HCT116 (cell line): Measurements from ENCODE around the gene CBFA2T2. TPM values are rescaled to one million over a fixed set of nuclear protein-coding genes. Genes with fewer than 3 reads are reported as not detected.
"Not testable (repeated sequence)": the region's sequence is repeated elsewhere in the genome, so short reads cannot be mapped to it uniquely, and the experiment has no call there.

Experiments used
- ATAC-seq: fragments of 200-7000 bp; cut with Tn5 transposase; 2 replicates; pipeline ENCODE4 v1.9.1; 2020; ENCODE audit warnings: mild to moderate bottlenecking, moderate library complexity
- BruUV-seq: library from RNA; stranded (reverse); fragments of 400-500 nt; replicated peaks from 2 replicates; lab custom pipeline; 2021; lab: Mats Ljungman, UMichigan
- CTCF ChIA-PET: fragments of 300-600 bp; sonication (Branson Sonifier 250); formaldehyde crosslinking; loops from one replicate; lab custom pipeline; 2021; ENCODE audit warnings: antibody characterized with exemption; lab: Charles Lee
- POLR2A ChIA-PET: fragments of 300-600, 350-600 bp; sonication (Branson Sonifier 250); formaldehyde crosslinking; loops from one replicate; lab custom pipeline; 2021; ENCODE audit warnings: antibody characterized with exemption; lab: Charles Lee
- RAD21 ChIA-PET, 2 experiments: fragments of 300-600 bp; sonication (Branson Sonifier 250); formaldehyde crosslinking; loops; one replicate each; lab custom pipeline; 2023; ENCODE audit warnings: low total read pairs in 2 of 2; ENCODE audit not compliant: uncharacterized antibody in 2 of 2, unreplicated experiment in 2 of 2, low non-redundant PET in 1 of 2; lab: Charles Lee
- DNase-seq: peaks from one replicate; pipeline ENCODE4 v3.0.0-alpha.2; 2010; ENCODE audit warnings: low read depth, low spot score
- H2AFZ ChIP-seq: fragments of 200-600 bp; shearing (Covaris generic), sonication (generic); 2 replicates; pipeline ENCODE4 v1.6.1; 2017; ENCODE audit warnings: low read depth, mixed run types, mixed read lengths, antibody characterized with exemption, low read length; ENCODE audit not compliant: poor library complexity, severe bottlenecking
- H3K27ac ChIP-seq: 2 replicates; pipeline ENCODE4 v1.5.1; 2012; ENCODE audit warnings: low read depth, low read length
- H3K27me3 ChIP-seq: fragments of 200-600 bp; sonication (generic); 2 replicates; pipeline ENCODE4 v1.6.1; 2016; ENCODE audit warnings: mixed run types, low read length, mixed read lengths; ENCODE audit not compliant: insufficient read depth
- H3K36me3 ChIP-seq, 2 experiments: fragments of 200-500 bp in 1 of 2; fragments of 200-600 bp in 1 of 2; sonication (Bioruptor generic) in 1 of 2; sonication (generic) in 1 of 2; 2 replicates each; pipeline versions ENCODE4 v1.5.1 to v1.6.1; 2014 to 2016; ENCODE audit warnings: low read length in 2 of 2, inconsistent platforms in 1 of 2, mixed read lengths in 1 of 2, mixed run types in 1 of 2; ENCODE audit not compliant: insufficient read depth in 2 of 2, control insufficient read depth in 1 of 2
- H3K4me1 ChIP-seq, 2 experiments: fragments of 200-600 bp in 1 of 2; sonication (generic) in 1 of 2; 2 replicates each; pipeline versions ENCODE4 v1.5.1 to v1.6.1; 2012 to 2017; ENCODE audit warnings: low read length in 2 of 2, inconsistent platforms in 1 of 2, mild to moderate bottlenecking in 1 of 2, mixed read lengths in 1 of 2, mixed run types in 1 of 2, moderate library complexity in 1 of 2; ENCODE audit not compliant: insufficient read depth in 2 of 2, control insufficient read depth in 1 of 2
- H3K4me2 ChIP-seq: fragments of 200-600 bp; sonication (generic); 2 replicates; pipeline ENCODE4 v1.6.1; 2017; ENCODE audit warnings: mixed run types, low read length, mixed read lengths
- H3K4me3 ChIP-seq, 2 experiments: fragments of 200-600 bp in 1 of 2; sonication (generic) in 1 of 2; replicated peaks in 1 of 2; 2 replicates each; pipeline ENCODE4 v1.5.1; 2011 to 2016; ENCODE audit warnings: low read length in 2 of 2, control low read depth in 1 of 2, low read depth in 1 of 2, mild to moderate bottlenecking in 1 of 2, mixed read lengths in 1 of 2, mixed run types in 1 of 2
- H3K79me2 ChIP-seq: fragments of 200-600 bp; sonication (generic); 2 replicates; pipeline ENCODE4 v1.6.1; 2017; ENCODE audit warnings: mild to moderate bottlenecking, mixed run types, low read length, moderate library complexity, mixed read lengths; ENCODE audit not compliant: insufficient read depth
- H3K9ac ChIP-seq: fragments of 200-600 bp; sonication (generic); 2 replicates; pipeline ENCODE4 v1.6.1; 2016; ENCODE audit warnings: low read length, mixed read lengths
- H3K9me2 ChIP-seq: fragments of 200-600 bp; sonication (generic), shearing (Covaris generic); 2 replicates; pipeline ENCODE4 v1.6.1; 2017; ENCODE audit warnings: mixed run types, mild to moderate bottlenecking, moderate library complexity; ENCODE audit not compliant: insufficient read depth
- H3K9me3 ChIP-seq, 2 experiments: fragments of 200-500 bp in 1 of 2; fragments of 200-600 bp in 1 of 2; sonication (Bioruptor generic) in 1 of 2; sonication (generic) in 1 of 2; 2 replicates each; pipeline ENCODE4 v1.6.1; 2014 to 2017; ENCODE audit warnings: low read length in 2 of 2, mixed read lengths in 2 of 2, inconsistent platforms in 1 of 2, low read depth in 1 of 2, mild to moderate bottlenecking in 1 of 2, mixed run types in 1 of 2, moderate library complexity in 1 of 2; ENCODE audit not compliant: control insufficient read depth in 1 of 2, insufficient read depth in 1 of 2
- H4K20me1 ChIP-seq: fragments of 200-600 bp; sonication (generic), shearing (Covaris generic); 2 replicates; pipeline ENCODE4 v1.6.1; 2017; ENCODE audit warnings: mixed run types, mild to moderate bottlenecking, moderate library complexity; ENCODE audit not compliant: insufficient read depth
- CBX3 ChIP-seq: IDR thresholded peaks from 2 replicates; pipeline ENCODE4 v1.6.1; 2012; ENCODE audit warnings: low read depth
- CEBPB ChIP-seq: IDR thresholded peaks from 2 replicates; pipeline ENCODE4 v1.6.1; 2012; ENCODE audit warnings: low read depth
- EZH2phosphoT487 ChIP-seq: fragments of 200-600 bp; IDR thresholded peaks from 2 replicates; pipeline ENCODE4 v1.6.1; 2018; ENCODE audit warnings: antibody characterized with exemption, borderline replicate concordance
- FOSL1 ChIP-seq: IDR thresholded peaks from 2 replicates; pipeline ENCODE4 v1.6.1; 2012; ENCODE audit warnings: low read depth
- JUND ChIP-seq: IDR thresholded peaks from 2 replicates; pipeline ENCODE4 v1.6.1; 2012
- POLR2A ChIP-seq: IDR thresholded peaks from 2 replicates; pipeline ENCODE4 v1.7.0; 2011; ENCODE audit warnings: borderline replicate concordance; ENCODE audit not compliant: insufficient read depth, insufficient read length; ENCODE audit errors: extremely low read depth
- RAD21 ChIP-seq: IDR thresholded peaks from 2 replicates; pipeline ENCODE4 v1.6.1; 2012; ENCODE audit warnings: low read depth, mild to moderate bottlenecking
- SIN3A ChIP-seq: IDR thresholded peaks from 2 replicates; pipeline ENCODE4 v1.6.1; 2012; ENCODE audit warnings: low read depth
- SP1 ChIP-seq: IDR thresholded peaks from 2 replicates; pipeline ENCODE4 v1.6.1; 2012; ENCODE audit warnings: low read depth
- SRF ChIP-seq: IDR thresholded peaks from 2 replicates; pipeline ENCODE4 v1.6.1; 2012; ENCODE audit warnings: low read depth
- TCF7L2 ChIP-seq: IDR thresholded peaks from 2 replicates; pipeline ENCODE4 v1.7.0; 2011; ENCODE audit warnings: borderline replicate concordance, inconsistent platforms; ENCODE audit not compliant: insufficient read depth, insufficient read length; ENCODE audit errors: extremely low read depth
- YY1 ChIP-seq: IDR thresholded peaks from 2 replicates; pipeline ENCODE4 v1.6.1; 2011; ENCODE audit warnings: low read length, low read depth, moderate library complexity, mild to moderate bottlenecking; ENCODE audit not compliant: insufficient replicate concordance; ENCODE audit errors: extremely low read depth
- ZNF274 ChIP-seq: fragments of 200-500 bp; sonication (Bioruptor generic); IDR thresholded peaks from 2 replicates; pipeline ENCODE4 v1.6.1; 2014; ENCODE audit warnings: mild to moderate bottlenecking, low read depth, low read length, inconsistent platforms
- intact Hi-C: fragments of 100-400 bp; cut with micrococcal nuclease; formaldehyde crosslinking; loops from 2 replicates; pipeline ENCODE4 v1.10.0; 2022
- total RNA-seq: library from RNA; stranded (reverse); gene quantifications from one replicate; pipeline ENCODE4 v1.2.1, GENCODE V29; 2021; ENCODE audit not compliant: unreplicated experiment
- TF ChIP-seq, protein P1 (sequence below): IDR thresholded peaks from 2 replicates; pipeline ENCODE4 v1.6.1; 2012
- TF ChIP-seq, protein P2 (sequence below): IDR thresholded peaks from 2 replicates; pipeline ENCODE4 v1.6.1; 2011; ENCODE audit warnings: mild to moderate bottlenecking, low read length, moderate library complexity; ENCODE audit not compliant: insufficient replicate concordance; ENCODE audit errors: extremely low read depth
- TF ChIP-seq, protein P3 (sequence below), 3 experiments: fragments of 200-600 bp in 1 of 3; sonication (generic) in 1 of 3; IDR thresholded peaks in 2 of 3; conservative IDR thresholded peaks in 1 of 3; 2 replicates each; pipeline ENCODE4 v1.5.1; 2012 to 2017; ENCODE audit warnings: low read depth in 2 of 3, low read length in 2 of 3, antibody characterized with exemption in 1 of 3, borderline replicate concordance in 1 of 3, control low read depth in 1 of 3, mild to moderate bottlenecking in 1 of 3, mixed read lengths in 1 of 3, mixed run types in 1 of 3, moderate library complexity in 1 of 3; ENCODE audit not compliant: insufficient read depth in 1 of 3

Gene CBFA2T2
- total RNA-seq, 1 experiment from 2014 or later = 8.0 TPM

DNA sequence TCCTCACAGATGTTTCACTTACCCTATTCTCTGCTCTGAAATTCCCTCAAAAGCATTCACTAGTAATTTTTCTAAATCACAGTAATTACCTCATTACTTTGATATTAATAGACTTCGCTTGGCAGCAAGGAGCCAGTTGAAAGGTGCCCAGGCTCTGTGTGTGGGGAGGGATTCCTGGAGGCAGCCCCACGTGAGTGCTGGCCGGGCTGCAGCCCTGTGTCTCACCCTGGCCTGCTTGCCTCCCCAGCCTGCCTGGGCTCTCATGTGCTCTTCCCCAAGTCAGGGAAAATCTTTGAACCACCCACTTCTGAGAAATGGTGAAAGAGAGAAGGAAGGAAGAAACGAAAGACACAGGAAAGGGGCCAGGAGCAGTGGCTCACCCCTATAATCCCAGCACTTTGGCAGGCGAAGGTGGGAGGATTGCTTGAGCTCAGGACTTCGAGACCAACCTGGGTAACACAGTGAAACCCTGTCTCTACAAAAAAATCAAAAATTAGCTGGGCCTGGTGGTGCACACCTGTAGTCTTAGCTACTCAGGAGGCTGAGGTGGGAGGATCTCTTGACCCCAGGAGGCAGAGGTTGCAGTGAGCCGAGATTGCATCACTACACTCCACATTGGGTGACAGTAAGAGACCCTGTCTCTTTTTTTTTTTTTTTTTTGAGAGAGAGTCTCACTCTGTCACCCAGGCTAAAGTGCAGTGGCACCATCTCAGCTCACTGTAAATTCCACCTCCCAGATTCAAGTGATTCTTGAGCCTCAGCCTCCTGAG lies 26.4 kb upstream of the CBFA2T2 start:
- H3K4me1 ChIP-seq = peaks cover 0 to 3% of the 10 kb centered on the region in 2 experiments; a peak in 1 of 4 replicates
- H3K36me3 ChIP-seq = no peaks in the 10 kb centered on the region
- no peak overlapping the region for H3K4me2 ChIP-seq
- no peaks in the 10 kb centered on the region for H3K9me2 ChIP-seq
- TF ChIP-seq SIN3A = no peak
- TF ChIP-seq SP1 = no peak
- TF ChIP-seq, protein P1, sequence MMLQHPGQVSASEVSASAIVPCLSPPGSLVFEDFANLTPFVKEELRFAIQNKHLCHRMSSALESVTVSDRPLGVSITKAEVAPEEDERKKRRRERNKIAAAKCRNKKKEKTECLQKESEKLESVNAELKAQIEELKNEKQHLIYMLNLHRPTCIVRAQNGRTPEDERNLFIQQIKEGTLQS = no peak
- no peak for TF ChIP-seq JUND
- TF ChIP-seq POLR2A = no peak
- no peak for TF ChIP-seq RAD21
- TF ChIP-seq EZH2phosphoT487 = no peak
- TF ChIP-seq ZNF274 = no peak
- no peak for TF ChIP-seq TCF7L2
- no peak for TF ChIP-seq CBX3
- TF ChIP-seq, protein P2, sequence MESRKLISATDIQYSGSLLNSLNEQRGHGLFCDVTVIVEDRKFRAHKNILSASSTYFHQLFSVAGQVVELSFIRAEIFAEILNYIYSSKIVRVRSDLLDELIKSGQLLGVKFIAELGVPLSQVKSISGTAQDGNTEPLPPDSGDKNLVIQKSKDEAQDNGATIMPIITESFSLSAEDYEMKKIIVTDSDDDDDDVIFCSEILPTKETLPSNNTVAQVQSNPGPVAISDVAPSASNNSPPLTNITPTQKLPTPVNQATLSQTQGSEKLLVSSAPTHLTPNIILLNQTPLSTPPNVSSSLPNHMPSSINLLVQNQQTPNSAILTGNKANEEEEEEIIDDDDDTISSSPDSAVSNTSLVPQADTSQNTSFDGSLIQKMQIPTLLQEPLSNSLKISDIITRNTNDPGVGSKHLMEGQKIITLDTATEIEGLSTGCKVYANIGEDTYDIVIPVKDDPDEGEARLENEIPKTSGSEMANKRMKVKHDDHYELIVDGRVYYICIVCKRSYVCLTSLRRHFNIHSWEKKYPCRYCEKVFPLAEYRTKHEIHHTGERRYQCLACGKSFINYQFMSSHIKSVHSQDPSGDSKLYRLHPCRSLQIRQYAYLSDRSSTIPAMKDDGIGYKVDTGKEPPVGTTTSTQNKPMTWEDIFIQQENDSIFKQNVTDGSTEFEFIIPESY = no peak
- TF ChIP-seq, protein P3, sequence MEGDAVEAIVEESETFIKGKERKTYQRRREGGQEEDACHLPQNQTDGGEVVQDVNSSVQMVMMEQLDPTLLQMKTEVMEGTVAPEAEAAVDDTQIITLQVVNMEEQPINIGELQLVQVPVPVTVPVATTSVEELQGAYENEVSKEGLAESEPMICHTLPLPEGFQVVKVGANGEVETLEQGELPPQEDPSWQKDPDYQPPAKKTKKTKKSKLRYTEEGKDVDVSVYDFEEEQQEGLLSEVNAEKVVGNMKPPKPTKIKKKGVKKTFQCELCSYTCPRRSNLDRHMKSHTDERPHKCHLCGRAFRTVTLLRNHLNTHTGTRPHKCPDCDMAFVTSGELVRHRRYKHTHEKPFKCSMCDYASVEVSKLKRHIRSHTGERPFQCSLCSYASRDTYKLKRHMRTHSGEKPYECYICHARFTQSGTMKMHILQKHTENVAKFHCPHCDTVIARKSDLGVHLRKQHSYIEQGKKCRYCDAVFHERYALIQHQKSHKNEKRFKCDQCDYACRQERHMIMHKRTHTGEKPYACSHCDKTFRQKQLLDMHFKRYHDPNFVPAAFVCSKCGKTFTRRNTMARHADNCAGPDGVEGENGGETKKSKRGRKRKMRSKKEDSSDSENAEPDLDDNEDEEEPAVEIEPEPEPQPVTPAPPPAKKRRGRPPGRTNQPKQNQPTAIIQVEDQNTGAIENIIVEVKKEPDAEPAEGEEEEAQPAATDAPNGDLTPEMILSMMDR (IDR thresholded peaks at IDR 0.05 in 2 of 3, conservative IDR thresholded peaks at IDR 0.05 in 1 of 3; ENCODE audit: borderline replicate concordance in 1 of 3, insufficient read depth in 1 of 3, low read depth in 2 of 3, low read length in 2 of 3) = no peak
- no peak for TF ChIP-seq SRF
- TF ChIP-seq YY1 = no peak
- TF ChIP-seq CEBPB = no peak
- no peak for TF ChIP-seq FOSL1
- BruUV-seq = no TSS peak
- intact Hi-C loops = no loop called here
- CTCF ChIA-PET = no interaction called here
- DNase-seq (no peak), ATAC-seq (no peak)
- no peak overlapping the region for H3K9ac ChIP-seq
- H3K27ac ChIP-seq = no peak overlapping the region
- no peaks in the 10 kb centered on the region for H4K20me1 ChIP-seq
- no peaks in the 10 kb centered on the region for H3K9me3 ChIP-seq
- H3K27me3 ChIP-seq = no peaks in the 10 kb centered on the region
- H2AFZ ChIP-seq = no peak overlapping the region
- H3K79me2 ChIP-seq = no peaks in the 10 kb centered on the region
- POLR2A ChIA-PET = interaction anchor here (0.7 kb wide), 1 partner anchor 26 kb away, joined by 3 read pairs; no protein-coding TSS in a partner anchor
- RAD21 ChIA-PET = interaction anchor here in 1 of 2 experiments (0.7 kb wide), 1 partner anchor 582 kb away, joined by 4 read pairs; no protein-coding TSS in a partner anchor
- no peak overlapping the region for H3K4me3 ChIP-seq

GRCh38 chr20:33464759-33465158 lies 25.1 kb upstream of the CBFA2T2 start:
- H3K36me3 ChIP-seq, H4K20me1 ChIP-seq, H3K27ac ChIP-seq, DNase-seq, H3K9ac ChIP-seq, H3K27me3 ChIP-seq, ATAC-seq, H3K9me3 ChIP-seq, H2AFZ ChIP-seq, POLR2A ChIA-PET, H3K4me2 ChIP-seq, H3K4me1 ChIP-seq, CTCF ChIA-PET, H3K79me2 ChIP-seq, intact Hi-C loops, BruUV-seq, H3K9me2 ChIP-seq, H3K4me3 ChIP-seq: not testable (repeated sequence)
- RAD21 ChIA-PET = interaction anchor here in 1 of 2 experiments (0.6 kb wide), 1 partner anchor 114 kb away, joined by 4 read pairs; no protein-coding TSS in a partner anchor
